Keratinocyte (primary cell): ENCODE results near the gene ARHGAP8. TPM values are rescaled to one million over a fixed set of nuclear protein-coding genes. Genes with fewer than 3 reads are reported as not detected.

Source experiments
- DNase-seq: peaks from one replicate; pipeline ENCODE4 v3.0.0-alpha.2; 2011; ENCODE audit warnings: low read depth, missing footprints, low spot score
- FAIRE-seq: peaks from 2 replicates; lab custom pipeline; 2011; peaks lifted over from hg19 to GRCh38; lab: Jason Lieb, UNC
- H2AFZ ChIP-seq: 2 replicates; pipeline ENCODE4 v1.6.0; 2012; ENCODE audit warnings: low read length, control low read depth, inconsistent platforms; ENCODE audit not compliant: control insufficient read depth
- H3K27ac ChIP-seq: 2 replicates; pipeline ENCODE4 v1.5.1; 2011; ENCODE audit warnings: low read length; ENCODE audit not compliant: control insufficient read depth, insufficient read depth
- H3K27me3 ChIP-seq: 3 replicates; pipeline ENCODE4 v1.6.0; 2011; ENCODE audit warnings: low read length; ENCODE audit not compliant: control insufficient read depth, insufficient read depth; ENCODE audit errors: extremely low read depth
- H3K36me3 ChIP-seq, 2 experiments: 2 replicates in 1 of 2; 3 replicates in 1 of 2; pipeline ENCODE4 v1.5.1; 2011; ENCODE audit warnings: low read length in 2 of 2, mild to moderate bottlenecking in 1 of 2; ENCODE audit not compliant: control insufficient read depth in 2 of 2, insufficient read depth in 2 of 2; ENCODE audit errors: extremely low read depth in 1 of 2
- H3K4me1 ChIP-seq: 3 replicates; pipeline ENCODE4 v1.5.1; 2011; ENCODE audit warnings: low read length; ENCODE audit not compliant: control insufficient read depth, insufficient read depth; ENCODE audit errors: extremely low read depth
- H3K4me2 ChIP-seq: 3 replicates; pipeline ENCODE4 v1.6.0; 2011; ENCODE audit warnings: low read depth, low read length; ENCODE audit not compliant: control insufficient read depth, insufficient read depth; ENCODE audit errors: extremely low read depth
- H3K4me3 ChIP-seq, 3 experiments: fragments of 200-600 bp in 1 of 3; sonication (generic) in 1 of 3; 2 replicates in 2 of 3; 3 replicates in 1 of 3; pipeline ENCODE4 v1.5.1; 2011 to 2016; ENCODE audit warnings: low read length in 3 of 3, mild to moderate bottlenecking in 3 of 3, control low read depth in 2 of 3, inconsistent platforms in 1 of 3, low read depth in 1 of 3, mixed read lengths in 1 of 3, mixed run types in 1 of 3, moderate library complexity in 1 of 3; ENCODE audit not compliant: control insufficient read depth in 2 of 3, insufficient read depth in 2 of 3; ENCODE audit errors: extremely low read depth in 1 of 3
- H3K79me2 ChIP-seq: 2 replicates; pipeline ENCODE4 v1.6.0; 2012; ENCODE audit warnings: low read length; ENCODE audit not compliant: control insufficient read depth, insufficient read depth
- H3K9ac ChIP-seq: 3 replicates; pipeline ENCODE4 v1.6.0; 2011; ENCODE audit warnings: low read length; ENCODE audit not compliant: control insufficient read depth, insufficient read depth; ENCODE audit errors: extremely low read depth
- H3K9me1 ChIP-seq: 3 replicates; pipeline ENCODE4 v1.6.0; 2011; ENCODE audit warnings: low read length; ENCODE audit not compliant: control insufficient read depth, insufficient read depth; ENCODE audit errors: extremely low read depth
- H3K9me3 ChIP-seq: 2 replicates; pipeline ENCODE4 v1.5.1; 2012; ENCODE audit warnings: low read depth, low read length; ENCODE audit not compliant: control insufficient read depth
- H4K20me1 ChIP-seq: 3 replicates; pipeline ENCODE4 v1.6.0; 2011; ENCODE audit warnings: low read length; ENCODE audit not compliant: control insufficient read depth, insufficient read depth; ENCODE audit errors: extremely low read depth
- EZH2 ChIP-seq: IDR thresholded peaks from one replicate; pipeline ENCODE4 v1.6.1; 2012; ENCODE audit warnings: inconsistent platforms, mild to moderate bottlenecking, low read length, moderate library complexity
- dilution Hi-C: fragments of 300-500 bp; cut with MboI; formaldehyde crosslinking; loops from one replicate; pipeline ENCODE4 v1.7.0; 2020; ENCODE audit warnings: low sequenced_read_pairs; ENCODE audit not compliant: extremely low pct_ligation_motif_present
- polyA plus RNA-seq, 5 experiments: library from polyadenylated mRNA; depleted of rRNA in 3 of 5; stranded (reverse) in 3 of 5; stranded (forward) in 1 of 5; unstranded in 1 of 5; fragments of >200 nt; gene quantifications; 1 replicate in 1 of 5; 2 replicates in 3 of 5; 3 replicates in 1 of 5; pipeline versions ENCODE4 v1.2.1 to v1.2.3, GENCODE V29; 2011 to 2012; ENCODE audit warnings: missing spikeins in 2 of 5, low read depth in 1 of 5, low replicate concordance in 1 of 5
- TF ChIP-seq, protein P1 (sequence below), 3 experiments: IDR thresholded peaks in 1 of 3; conservative IDR thresholded peaks in 1 of 3; optimal IDR thresholded peaks in 1 of 3; 2 replicates in 2 of 3; 3 replicates in 1 of 3; pipeline versions ENCODE3 to v1.5.1; 2011; ENCODE audit warnings: low read length in 3 of 3, mild to moderate bottlenecking in 3 of 3, moderate library complexity in 2 of 3, control low read depth in 1 of 3, inconsistent platforms in 1 of 3; ENCODE audit not compliant: insufficient read depth in 2 of 3; ENCODE audit errors: extremely low read depth in 1 of 3

Gene ARHGAP8
- polyA plus RNA-seq, 1 donor (not counting 4 experiments of a cell fraction or from before 2014, with no cell fraction given) = 21.3 TPM

GRCh38 chr22:44734801-44735517 is 17.4 kb upstream of the ARHGAP8 start:
- Histone ChIP-seq H3K27me3 (peaks cover 18% of the 10 kb centered on the region), H3K36me3 (peaks cover 0 to 11% of the 10 kb centered on the region in 2 experiments), H3K27ac (no peak overlapping the region), H4K20me1 (no peaks in the 10 kb centered on the region), H3K9me3 (no peaks in the 10 kb centered on the region), H3K4me3 (no peak overlapping the region), H3K4me1 (peaks cover 10% of the 10 kb centered on the region), H3K79me2 (no peaks in the 10 kb centered on the region), H3K4me2 (no peak overlapping the region), H3K9me1 (no peaks in the 10 kb centered on the region), H3K9ac (no peak overlapping the region), H2AFZ (no peak overlapping the region)
- TF ChIP-seq EZH2 = no peak
- TF ChIP-seq, protein P1, sequence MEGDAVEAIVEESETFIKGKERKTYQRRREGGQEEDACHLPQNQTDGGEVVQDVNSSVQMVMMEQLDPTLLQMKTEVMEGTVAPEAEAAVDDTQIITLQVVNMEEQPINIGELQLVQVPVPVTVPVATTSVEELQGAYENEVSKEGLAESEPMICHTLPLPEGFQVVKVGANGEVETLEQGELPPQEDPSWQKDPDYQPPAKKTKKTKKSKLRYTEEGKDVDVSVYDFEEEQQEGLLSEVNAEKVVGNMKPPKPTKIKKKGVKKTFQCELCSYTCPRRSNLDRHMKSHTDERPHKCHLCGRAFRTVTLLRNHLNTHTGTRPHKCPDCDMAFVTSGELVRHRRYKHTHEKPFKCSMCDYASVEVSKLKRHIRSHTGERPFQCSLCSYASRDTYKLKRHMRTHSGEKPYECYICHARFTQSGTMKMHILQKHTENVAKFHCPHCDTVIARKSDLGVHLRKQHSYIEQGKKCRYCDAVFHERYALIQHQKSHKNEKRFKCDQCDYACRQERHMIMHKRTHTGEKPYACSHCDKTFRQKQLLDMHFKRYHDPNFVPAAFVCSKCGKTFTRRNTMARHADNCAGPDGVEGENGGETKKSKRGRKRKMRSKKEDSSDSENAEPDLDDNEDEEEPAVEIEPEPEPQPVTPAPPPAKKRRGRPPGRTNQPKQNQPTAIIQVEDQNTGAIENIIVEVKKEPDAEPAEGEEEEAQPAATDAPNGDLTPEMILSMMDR (optimal IDR thresholded peaks at IDR 0.05 in 1 of 3, IDR thresholded peaks at IDR 0.05 in 1 of 3, conservative IDR thresholded peaks at IDR 0.05 in 1 of 3; ENCODE audit: extremely low read depth in 1 of 3, insufficient read depth in 2 of 3, low read length in 3 of 3) = no peak
- dilution Hi-C loops = no loop called here
- DNase-seq (no peak), FAIRE-seq (no peak)

GRCh38 chr22:44735518-44736428 is 16.6 kb upstream of the ARHGAP8 start:
- DNase-seq (no peak), FAIRE-seq (no peak)

More at GRCh38 chr22:44735518-44736428, 16.6 kb upstream of the ARHGAP8 start:
- Histone ChIP-seq H3K79me2 (no peaks in the 10 kb centered on the region), H2AFZ (no peak overlapping the region), H3K4me3 (no peak overlapping the region), H3K36me3 (peaks cover 0 to 7% of the 10 kb centered on the region in 2 experiments), H3K27me3 (peaks cover 18% of the 10 kb centered on the region), H3K4me2 (no peak overlapping the region), H3K27ac (no peak overlapping the region), H3K4me1 (peaks cover 13% of the 10 kb centered on the region), H3K9me3 (no peaks in the 10 kb centered on the region), H4K20me1 (no peaks in the 10 kb centered on the region), H3K9me1 (no peaks in the 10 kb centered on the region), H3K9ac (no peak overlapping the region)
- TF ChIP-seq EZH2 = no peak
- TF ChIP-seq, protein P1 (optimal IDR thresholded peaks at IDR 0.05 in 1 of 3, IDR thresholded peaks at IDR 0.05 in 1 of 3, conservative IDR thresholded peaks at IDR 0.05 in 1 of 3; ENCODE audit: extremely low read depth in 1 of 3, insufficient read depth in 2 of 3, low read length in 3 of 3) = peak; percentile 74 to 98 (median 92)
- dilution Hi-C loops = no loop called here
